ENCODE measurements around the gene COLQ.

GRCh38 chr3:15436246-15436645, 85.3 kb downstream of the COLQ start:
- TF ChIP-seq CTCF (IDR thresholded peaks at IDR 0.05 in 2 of 3, conservative IDR thresholded peaks at IDR 0.05 in 1 of 3; ENCODE audit: borderline replicate concordance in 1 of 3, insufficient read depth in 1 of 3, low read depth in 2 of 3, low read length in 2 of 3) (no peak), MAX (IDR thresholded peaks at IDR 0.05) (no peak), ELF1 (IDR thresholded peaks at IDR 0.05; ENCODE audit: borderline replicate concordance, low read depth) (no peak), POLR2A (IDR thresholded peaks at IDR 0.05; ENCODE audit: borderline replicate concordance, extremely low read depth, insufficient read depth, insufficient read length) (no peak), YY1 (IDR thresholded peaks at IDR 0.05; ENCODE audit: extremely low read depth, insufficient replicate concordance, low read depth, low read length) (no peak), JUND (IDR thresholded peaks at IDR 0.05) (no peak), EZH2phosphoT487 (IDR thresholded peaks at IDR 0.05; ENCODE audit: borderline replicate concordance) (no peak), SP1 (IDR thresholded peaks at IDR 0.05; ENCODE audit: low read depth) (no peak), POLR2AphosphoS5 (IDR thresholded peaks at IDR 0.05; ENCODE audit: low read depth, low read length) (no peak), EZH2 (IDR thresholded peaks at IDR 0.05) (no peak), SIN3A (IDR thresholded peaks at IDR 0.05; ENCODE audit: low read depth) (no peak), EGR1 (IDR thresholded peaks at IDR 0.05; ENCODE audit: low read depth) (no peak)
